ENCODE measurements around the gene SYT2. TPM values are rescaled to one million over a fixed set of nuclear protein-coding genes. Genes with fewer than 3 reads are reported as not detected.

Gene SYT2
- total RNA-seq, 1 experiment from 2014 or later = not detected

GRCh38 chr1:202639500-202639899 lies 70.8 kb downstream of the SYT2 start:
- intact Hi-C loops (cut with micrococcal nuclease) = no loop called here
- Histone ChIP-seq H3K27ac (ENCODE audit: low read depth, low read length) (no peak overlapping the region), H2AFZ (ENCODE audit: low read depth, low read length, poor library complexity, severe bottlenecking) (no peak overlapping the region), H3K4me2 (ENCODE audit: low read length) (no peak overlapping the region), H3K9me3 (ENCODE audit: control insufficient read depth in 1 of 2, insufficient read depth in 1 of 2, low read depth in 1 of 2, low read length in 2 of 2) (no peaks in the 10 kb centered on the region), H3K27me3 (ENCODE audit: insufficient read depth, low read length) (peaks cover 8% of the 10 kb centered on the region; the same call in 1 of the 2 replicates), H3K9ac (ENCODE audit: low read length) (no peak overlapping the region), H4K20me1 (ENCODE audit: insufficient read depth) (no peaks in the 10 kb centered on the region), H3K36me3 (ENCODE audit: control insufficient read depth in 1 of 2, insufficient read depth in 2 of 2, low read length in 2 of 2) (no peaks in the 10 kb centered on the region), H3K79me2 (ENCODE audit: insufficient read depth, low read length) (no peaks in the 10 kb centered on the region), H3K4me3 (replicated peaks in 1 of 2; ENCODE audit: low read depth in 1 of 2, low read length in 2 of 2) (no peak overlapping the region), H3K4me1 (ENCODE audit: control insufficient read depth in 1 of 2, insufficient read depth in 2 of 2, low read length in 2 of 2) (no peaks in the 10 kb centered on the region), H3K9me2 (ENCODE audit: insufficient read depth) (no peaks in the 10 kb centered on the region)
- no peak for TF ChIP-seq ATF3 (IDR thresholded peaks at IDR 0.05)
- no peak for TF ChIP-seq ZBTB33 (IDR thresholded peaks at IDR 0.05; ENCODE audit: extremely low read depth, insufficient replicate concordance, low read length)
- TF ChIP-seq CEBPB (IDR thresholded peaks at IDR 0.05; ENCODE audit: low read depth) = no peak
- no peak for TF ChIP-seq ZFX (IDR thresholded peaks at IDR 0.05)
- TF ChIP-seq FOSL1 (IDR thresholded peaks at IDR 0.05; ENCODE audit: low read depth) = no peak
- TF ChIP-seq TCF7L2 (IDR thresholded peaks at IDR 0.05; ENCODE audit: borderline replicate concordance, extremely low read depth, insufficient read depth, insufficient read length) = no peak
- TF ChIP-seq CBX3 (IDR thresholded peaks at IDR 0.05; ENCODE audit: low read depth) = no peak
- no peak for TF ChIP-seq EZH2 (IDR thresholded peaks at IDR 0.05)
- no peak for TF ChIP-seq EGR1 (IDR thresholded peaks at IDR 0.05; ENCODE audit: low read depth)
- no peak for TF ChIP-seq ZNF274 (IDR thresholded peaks at IDR 0.05; ENCODE audit: low read depth, low read length)
- TF ChIP-seq SRF (IDR thresholded peaks at IDR 0.05; ENCODE audit: low read depth) = no peak
- no peak for TF ChIP-seq ELF1 (IDR thresholded peaks at IDR 0.05; ENCODE audit: borderline replicate concordance, low read depth)
- no peak for TF ChIP-seq CTCF (IDR thresholded peaks at IDR 0.05 in 2 of 3, conservative IDR thresholded peaks at IDR 0.05 in 1 of 3; ENCODE audit: borderline replicate concordance in 1 of 3, insufficient read depth in 1 of 3, low read depth in 2 of 3, low read length in 2 of 3)
- TF ChIP-seq POLR2AphosphoS5 (IDR thresholded peaks at IDR 0.05; ENCODE audit: low read depth, low read length) = no peak
- no peak for TF ChIP-seq REST (IDR thresholded peaks at IDR 0.05; ENCODE audit: low read depth)
- no peak for TF ChIP-seq RAD21 (IDR thresholded peaks at IDR 0.05; ENCODE audit: low read depth)
- no peak for TF ChIP-seq POLR2A (IDR thresholded peaks at IDR 0.05; ENCODE audit: borderline replicate concordance, extremely low read depth, insufficient read depth, insufficient read length)
- no peak for TF ChIP-seq JUND (IDR thresholded peaks at IDR 0.05)
- TF ChIP-seq SIN3A (IDR thresholded peaks at IDR 0.05; ENCODE audit: low read depth) = no peak
- ChIA-PET CTCF (no interaction called here), POLR2A (no interaction called here), RAD21 (ENCODE audit: low non-redundant PET in 1 of 2, low total read pairs in 2 of 2, uncharacterized antibody in 2 of 2, unreplicated experiment in 2 of 2) (no interaction called here)
- no peak for ATAC-seq
- DNase-seq (ENCODE audit: low read depth, low spot score) = no peak
- BruUV-seq (replicated peaks) = no TSS peak
